SK-N-SH treated with all-trans-retinoic acid at 6 μM for 48 hours (cell line): ENCODE results near the gene COL25A1.

Source experiments
- ARNTL ChIP-seq: fragments of 450-650 bp; formaldehyde crosslinking; IDR thresholded peaks from 2 replicates; pipeline ENCODE4 v1.5.0; 2020; ENCODE audit warnings: low read depth, mild to moderate bottlenecking, moderate library complexity, borderline replicate concordance
- CSDC2 ChIP-seq: fragments of 250-450 bp; sonication (Bioruptor Pico); IDR thresholded peaks from 2 replicates; pipeline ENCODE4 v1.5.0; 2020; ENCODE audit warnings: mild to moderate bottlenecking, moderate library complexity
- ESRRG ChIP-seq: fragments of 250-450 bp; sonication (Bioruptor Pico); IDR thresholded peaks from 2 replicates; pipeline ENCODE4 v1.6.1; 2021; ENCODE audit warnings: mild to moderate bottlenecking
- GLIS3 ChIP-seq: fragments of 250-450 bp; sonication (Bioruptor Pico); IDR thresholded peaks from 2 replicates; pipeline ENCODE4 v1.5.0; 2020; ENCODE audit warnings: mild to moderate bottlenecking, moderate library complexity
- ISL1 ChIP-seq: fragments of 250-450 bp; sonication (Bioruptor Pico); IDR thresholded peaks from 2 replicates; pipeline ENCODE4 v2.1.2; 2022; ENCODE audit warnings: mild to moderate bottlenecking, moderate library complexity
- OSR1 ChIP-seq: fragments of 250-450 bp; sonication (Bioruptor Pico); IDR thresholded peaks from 2 replicates; pipeline ENCODE4 v1.8.0; 2022; ENCODE audit warnings: moderate library complexity, mild to moderate bottlenecking, inconsistent platforms
- PPARA ChIP-seq: fragments of 250-450 bp; sonication (Bioruptor Pico); IDR thresholded peaks from 2 replicates; pipeline ENCODE4 v1.5.0; 2020; ENCODE audit warnings: mild to moderate bottlenecking, borderline replicate concordance
- SNAI2 ChIP-seq: fragments of 250-450 bp; sonication (Bioruptor Pico); IDR thresholded peaks from 2 replicates; pipeline ENCODE4 v1.5.0; 2020; ENCODE audit warnings: mild to moderate bottlenecking, moderate library complexity
- ZFP3 ChIP-seq: fragments of 250-450 bp; sonication (Bioruptor Pico); IDR thresholded peaks from 2 replicates; pipeline ENCODE4 v1.5.0; 2020; ENCODE audit warnings: mild to moderate bottlenecking, moderate library complexity
- ZFP30 ChIP-seq: fragments of 450-650 bp; formaldehyde crosslinking; IDR thresholded peaks from 2 replicates; pipeline ENCODE4 v1.5.0; 2022; ENCODE audit warnings: mild to moderate bottlenecking, moderate library complexity
- ZNF70 ChIP-seq: fragments of 450-650 bp; formaldehyde crosslinking; IDR thresholded peaks from 2 replicates; pipeline ENCODE4 v1.5.0; 2020; ENCODE audit warnings: mild to moderate bottlenecking, moderate library complexity
- TF ChIP-seq, protein P1 (sequence below): fragments of 250-450 bp; sonication (Bioruptor Pico); IDR thresholded peaks from 2 replicates; pipeline ENCODE4 v1.5.0; 2020; ENCODE audit warnings: mild to moderate bottlenecking, moderate library complexity
- TF ChIP-seq, protein P2 (sequence below): fragments of 250-450 bp; sonication (Bioruptor Pico); IDR thresholded peaks from 2 replicates; pipeline ENCODE4 v1.8.0; 2020; ENCODE audit warnings: mild to moderate bottlenecking, moderate library complexity, borderline replicate concordance
- TF ChIP-seq, protein P3 (sequence below): fragments of 250-450 bp; sonication (Bioruptor Pico); IDR thresholded peaks from 2 replicates; pipeline ENCODE4 v1.5.1; 2020; ENCODE audit warnings: low read depth, mild to moderate bottlenecking, moderate library complexity

DNA sequence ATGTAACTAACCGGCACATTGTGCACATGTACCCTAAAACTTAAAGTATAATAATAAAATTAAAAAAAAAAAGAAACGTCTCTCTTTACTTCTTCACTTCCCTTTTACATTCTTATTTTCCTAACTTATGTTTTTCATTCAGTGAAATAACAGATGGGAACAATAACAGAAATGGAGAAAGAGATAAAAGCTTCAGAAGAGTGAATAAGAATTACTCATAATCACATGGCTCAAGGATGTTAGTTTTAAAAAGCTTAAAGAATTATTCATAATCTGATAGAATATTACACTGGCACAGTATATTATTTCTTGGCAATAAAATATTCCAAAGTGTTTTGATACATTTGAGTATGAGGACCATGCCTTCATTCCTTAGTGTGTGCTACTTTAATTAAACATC lies 175.6 kb downstream of the COL25A1 start:
- TF ChIP-seq GLIS3 (CRISPR knock-in tag) (no peak), ZFP30 (CRISPR knock-in tag) (no peak), ZFP3 (CRISPR knock-in tag) (no peak), ARNTL (CRISPR knock-in tag) (no peak), ISL1 (CRISPR knock-in tag) (no peak), ESRRG (CRISPR knock-in tag) (no peak), PPARA (CRISPR knock-in tag) (no peak), ZNF70 (no peak), SNAI2 (CRISPR knock-in tag) (no peak), OSR1 (CRISPR knock-in tag) (no peak), CSDC2 (CRISPR knock-in tag) (no peak)
- TF ChIP-seq, protein P1, sequence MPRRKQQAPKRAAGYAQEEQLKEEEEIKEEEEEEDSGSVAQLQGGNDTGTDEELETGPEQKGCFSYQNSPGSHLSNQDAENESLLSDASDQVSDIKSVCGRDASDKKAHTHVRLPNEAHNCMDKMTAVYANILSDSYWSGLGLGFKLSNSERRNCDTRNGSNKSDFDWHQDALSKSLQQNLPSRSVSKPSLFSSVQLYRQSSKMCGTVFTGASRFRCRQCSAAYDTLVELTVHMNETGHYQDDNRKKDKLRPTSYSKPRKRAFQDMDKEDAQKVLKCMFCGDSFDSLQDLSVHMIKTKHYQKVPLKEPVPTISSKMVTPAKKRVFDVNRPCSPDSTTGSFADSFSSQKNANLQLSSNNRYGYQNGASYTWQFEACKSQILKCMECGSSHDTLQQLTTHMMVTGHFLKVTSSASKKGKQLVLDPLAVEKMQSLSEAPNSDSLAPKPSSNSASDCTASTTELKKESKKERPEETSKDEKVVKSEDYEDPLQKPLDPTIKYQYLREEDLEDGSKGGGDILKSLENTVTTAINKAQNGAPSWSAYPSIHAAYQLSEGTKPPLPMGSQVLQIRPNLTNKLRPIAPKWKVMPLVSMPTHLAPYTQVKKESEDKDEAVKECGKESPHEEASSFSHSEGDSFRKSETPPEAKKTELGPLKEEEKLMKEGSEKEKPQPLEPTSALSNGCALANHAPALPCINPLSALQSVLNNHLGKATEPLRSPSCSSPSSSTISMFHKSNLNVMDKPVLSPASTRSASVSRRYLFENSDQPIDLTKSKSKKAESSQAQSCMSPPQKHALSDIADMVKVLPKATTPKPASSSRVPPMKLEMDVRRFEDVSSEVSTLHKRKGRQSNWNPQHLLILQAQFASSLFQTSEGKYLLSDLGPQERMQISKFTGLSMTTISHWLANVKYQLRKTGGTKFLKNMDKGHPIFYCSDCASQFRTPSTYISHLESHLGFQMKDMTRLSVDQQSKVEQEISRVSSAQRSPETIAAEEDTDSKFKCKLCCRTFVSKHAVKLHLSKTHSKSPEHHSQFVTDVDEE, result no peak
- TF ChIP-seq, protein P2, sequence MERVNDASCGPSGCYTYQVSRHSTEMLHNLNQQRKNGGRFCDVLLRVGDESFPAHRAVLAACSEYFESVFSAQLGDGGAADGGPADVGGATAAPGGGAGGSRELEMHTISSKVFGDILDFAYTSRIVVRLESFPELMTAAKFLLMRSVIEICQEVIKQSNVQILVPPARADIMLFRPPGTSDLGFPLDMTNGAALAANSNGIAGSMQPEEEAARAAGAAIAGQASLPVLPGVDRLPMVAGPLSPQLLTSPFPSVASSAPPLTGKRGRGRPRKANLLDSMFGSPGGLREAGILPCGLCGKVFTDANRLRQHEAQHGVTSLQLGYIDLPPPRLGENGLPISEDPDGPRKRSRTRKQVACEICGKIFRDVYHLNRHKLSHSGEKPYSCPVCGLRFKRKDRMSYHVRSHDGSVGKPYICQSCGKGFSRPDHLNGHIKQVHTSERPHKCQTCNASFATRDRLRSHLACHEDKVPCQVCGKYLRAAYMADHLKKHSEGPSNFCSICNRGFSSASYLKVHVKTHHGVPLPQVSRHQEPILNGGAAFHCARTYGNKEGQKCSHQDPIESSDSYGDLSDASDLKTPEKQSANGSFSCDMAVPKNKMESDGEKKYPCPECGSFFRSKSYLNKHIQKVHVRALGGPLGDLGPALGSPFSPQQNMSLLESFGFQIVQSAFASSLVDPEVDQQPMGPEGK (CRISPR knock-in tag), result no peak
- TF ChIP-seq, protein P3, sequence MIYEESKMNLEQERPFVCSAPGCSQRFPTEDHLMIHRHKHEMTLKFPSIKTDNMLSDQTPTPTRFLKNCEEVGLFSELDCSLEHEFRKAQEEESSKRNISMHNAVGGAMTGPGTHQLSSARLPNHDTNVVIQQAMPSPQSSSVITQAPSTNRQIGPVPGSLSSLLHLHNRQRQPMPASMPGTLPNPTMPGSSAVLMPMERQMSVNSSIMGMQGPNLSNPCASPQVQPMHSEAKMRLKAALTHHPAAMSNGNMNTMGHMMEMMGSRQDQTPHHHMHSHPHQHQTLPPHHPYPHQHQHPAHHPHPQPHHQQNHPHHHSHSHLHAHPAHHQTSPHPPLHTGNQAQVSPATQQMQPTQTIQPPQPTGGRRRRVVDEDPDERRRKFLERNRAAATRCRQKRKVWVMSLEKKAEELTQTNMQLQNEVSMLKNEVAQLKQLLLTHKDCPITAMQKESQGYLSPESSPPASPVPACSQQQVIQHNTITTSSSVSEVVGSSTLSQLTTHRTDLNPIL (CRISPR knock-in tag), result no peak
